Progenitor cell of endocrine pancreas (in vitro differentiated cells): ENCODE results near the gene SRRM2. TPM values are rescaled to one million over a fixed set of nuclear protein-coding genes. Genes with fewer than 3 reads are reported as not detected.
A peak's percentile ranks its signal among the peaks of the same experiment; 100 is the strongest.

ENCODE experiments used
- DNase-seq: peaks from one replicate; pipeline ENCODE4 v3.0.0; 2021; ENCODE audit warnings: low spot score; ENCODE audit not compliant: unreplicated experiment
- H3K27ac Mint-ChIP-seq: 2 replicates; pipeline ENCODE4 v1.8.0; 2021; ENCODE audit warnings: mild to moderate bottlenecking, moderate library complexity, mixed read lengths
- H3K27me3 Mint-ChIP-seq: 2 replicates; pipeline ENCODE4 v1.8.0; 2021; ENCODE audit warnings: mixed read lengths
- H3K36me3 Mint-ChIP-seq: 2 replicates; pipeline ENCODE4 v1.8.0; 2022; ENCODE audit warnings: mixed read lengths; ENCODE audit not compliant: insufficient read depth
- H3K4me1 Mint-ChIP-seq: 2 replicates; pipeline ENCODE4 v1.8.0; 2021; ENCODE audit warnings: low read depth, mixed read lengths
- H3K4me3 Mint-ChIP-seq: 2 replicates; pipeline ENCODE4 v1.8.0; 2021; ENCODE audit warnings: low read depth, mild to moderate bottlenecking, moderate library complexity, mixed read lengths
- H3K9me3 Mint-ChIP-seq: 2 replicates; pipeline ENCODE4 v1.8.0; 2021; ENCODE audit warnings: low read depth, mixed read lengths
- CTCF ChIP-seq: fragments of 200-600 bp; sonication (generic); IDR thresholded peaks from one replicate; pipeline ENCODE4 v1.5.0; 2021; ENCODE audit warnings: antibody characterized with exemption, mild to moderate bottlenecking; ENCODE audit not compliant: unreplicated experiment
- total RNA-seq: library from RNA; stranded (reverse); gene quantifications from 2 replicates; pipeline ENCODE4 v1.2.1, GENCODE V29; 2021

SRRM2 gene
- total RNA-seq, 1 donor from 2014 or later: 817 TPM

- Mint-ChIP-seq H3K4me1 (peaks cover 42% of the 10 kb centered on the region), H3K4me3 (peak overlapping the region; percentile 83), H3K9me3 (no peaks in the 10 kb centered on the region), H3K27ac (peak overlapping the region; percentile 96), H3K36me3 (peaks cover 39% of the 10 kb centered on the region), H3K27me3 (no peaks in the 10 kb centered on the region)
- TF ChIP-seq CTCF: no peak
- DNase-seq: no peak
Observed at GRCh38 chr16:2755158-2755557, 2.7 kb downstream of the SRRM2 start.

GRCh38 chr16:2756288-2757015, 4.0 kb downstream of the SRRM2 start:
- Mint-ChIP-seq H3K27me3 (no peaks in the 10 kb centered on the region), H3K27ac (peak overlapping the region; percentile 83), H3K36me3 (peaks cover 52% of the 10 kb centered on the region), H3K4me1 (peaks cover 32% of the 10 kb centered on the region), H3K4me3 (no peak overlapping the region), H3K9me3 (peaks cover 9% of the 10 kb centered on the region)
- DNase-seq: no peak
- TF ChIP-seq CTCF: no peak

GRCh38 chr16:2757344-2757743, 4.9 kb downstream of the SRRM2 start:
- no peaks in the 10 kb centered on the region for H3K27me3 Mint-ChIP-seq

GRCh38 chr16:2761472-2761871, 9.0 kb downstream of the SRRM2 start:
- Mint-ChIP-seq H3K27me3 (no peaks in the 10 kb centered on the region), H3K27ac (no peak overlapping the region), H3K9me3 (peaks cover 37% of the 10 kb centered on the region), H3K4me3 (no peak overlapping the region), H3K36me3 (peaks cover 94% of the 10 kb centered on the region), H3K4me1 (peaks cover 4% of the 10 kb centered on the region)
- DNase-seq: no peak
- TF ChIP-seq CTCF: no peak

More at GRCh38 chr16:2757344-2757743, 4.9 kb downstream of the SRRM2 start:
- Mint-ChIP-seq H3K36me3 (peaks cover 61% of the 10 kb centered on the region), H3K9me3 (peaks cover 16% of the 10 kb centered on the region), H3K4me3 (no peak overlapping the region), H3K4me1 (peaks cover 29% of the 10 kb centered on the region), H3K27ac (peak overlapping the region; percentile 50)
- TF ChIP-seq CTCF: no peak
- no peak for DNase-seq

GRCh38 chr16:2761886-2762583, 9.6 kb downstream of the SRRM2 start:
- no peaks in the 10 kb centered on the region for H3K27me3 Mint-ChIP-seq

More at GRCh38 chr16:2761886-2762583, 9.6 kb downstream of the SRRM2 start:
- no peak overlapping the region for H3K4me3 Mint-ChIP-seq
- no peak for TF ChIP-seq CTCF
- H3K4me1 Mint-ChIP-seq: no peaks in the 10 kb centered on the region
- H3K36me3 Mint-ChIP-seq: peaks cover 94% of the 10 kb centered on the region
- peaks cover 39% of the 10 kb centered on the region for H3K9me3 Mint-ChIP-seq
- peak overlapping the region; percentile 54 for H3K27ac Mint-ChIP-seq
- no peak for DNase-seq
